Activated CD8-positive, alpha-beta T cell treated with anti-CD3 and anti-CD28 coated beads for 36 hours (primary cell): ENCODE data around the gene CBR1. TPM values are rescaled to one million over a fixed set of nuclear protein-coding genes. Genes with fewer than 3 reads are reported as not detected.
"Not testable (repeated sequence)": the region's sequence is repeated elsewhere in the genome, so short reads cannot be mapped to it uniquely, and the experiment has no call there.

Experiments used
- ATAC-seq: fragments of 200-7000 bp; cut with Tn5 transposase; one replicate; pipeline ENCODE4 v1.10.0; 2021; ENCODE audit warnings: mild to moderate bottlenecking, moderate library complexity
- CTCF ChIA-PET: fragments of 350-600 bp; sonication (Branson Sonifier 250); formaldehyde crosslinking; loops from one replicate; lab custom pipeline; 2021; ENCODE audit warnings: antibody characterized with exemption; lab: Charles Lee
- POLR2A ChIA-PET: fragments of 350-600 bp; sonication (Branson Sonifier 250); formaldehyde crosslinking; loops from one replicate; lab custom pipeline; 2021; ENCODE audit warnings: antibody characterized with exemption; lab: Charles Lee
- DNase-seq: peaks from one replicate; pipeline ENCODE4 v3.0.0-alpha.2; 2020
- H3K27ac Mint-ChIP-seq: one replicate; pipeline ENCODE4 v1.8.0; 2021; ENCODE audit warnings: mild to moderate bottlenecking, mixed read lengths
- H3K27me3 Mint-ChIP-seq: one replicate; pipeline ENCODE4 v1.8.0; 2021; ENCODE audit warnings: mixed read lengths
- H3K36me3 Mint-ChIP-seq: one replicate; pipeline ENCODE4 v1.8.0; 2021; ENCODE audit warnings: low read depth, mixed read lengths
- H3K4me1 Mint-ChIP-seq: one replicate; pipeline ENCODE4 v1.8.0; 2021; ENCODE audit warnings: low read depth, mixed read lengths
- H3K4me3 Mint-ChIP-seq: one replicate; pipeline ENCODE4 v1.8.0; 2021; ENCODE audit warnings: mild to moderate bottlenecking, moderate library complexity, mixed read lengths
- H3K9me3 Mint-ChIP-seq: one replicate; pipeline ENCODE4 v1.8.0; 2021; ENCODE audit warnings: mixed read lengths
- CTCF ChIP-seq: fragments of 200-600 bp; IDR thresholded peaks from one replicate; pipeline ENCODE4 v1.8.0; 2022; ENCODE audit warnings: antibody characterized with exemption, mild to moderate bottlenecking
- intact Hi-C: fragments of 100-400 bp; cut with micrococcal nuclease; formaldehyde crosslinking; loops from one replicate; pipeline ENCODE4 v1.10.0; 2022
- total RNA-seq, 2 experiments: library from RNA; stranded (reverse); gene quantifications; one replicate each; pipeline ENCODE4 v1.2.3, GENCODE V29; 2021

Gene CBR1
- total RNA-seq, 2 experiments from 2014 or later: 37.1 to 43.2 TPM

- no peak overlapping the region for H3K27ac Mint-ChIP-seq
- intact Hi-C loops: no loop called here
- peaks cover 3% of the 10 kb centered on the region for H3K27me3 Mint-ChIP-seq
- peaks cover 4% of the 10 kb centered on the region for H3K9me3 Mint-ChIP-seq
- H3K36me3 Mint-ChIP-seq: no peaks in the 10 kb centered on the region
- ChIA-PET CTCF (no interaction called here), POLR2A (no interaction called here)
- H3K4me1 Mint-ChIP-seq: no peaks in the 10 kb centered on the region
- TF ChIP-seq CTCF: no peak
- DNase-seq: no peak
- H3K4me3 Mint-ChIP-seq: no peak overlapping the region
- no peak for ATAC-seq
These were observed 29.2 kb downstream of the CBR1 start for GRCh38 chr21:36099000-36099399.

- H3K4me1 Mint-ChIP-seq, DNase-seq, H3K27ac Mint-ChIP-seq, ATAC-seq, POLR2A ChIA-PET, H3K27me3 Mint-ChIP-seq, H3K9me3 Mint-ChIP-seq, H3K4me3 Mint-ChIP-seq, intact Hi-C loops, H3K36me3 Mint-ChIP-seq: not testable (repeated sequence)
- CTCF ChIA-PET: interaction anchor here (1.6 to 2.3 kb wide), 2 partner anchors 12 to 14 kb away, joined by 5 to 12 read pairs; no protein-coding TSS in a partner anchor
These were observed 29.9 kb downstream of the CBR1 start for GRCh38 chr21:36099695-36100211.

GRCh38 chr21:36100971-36101641, 31.3 kb downstream of the CBR1 start:
- Mint-ChIP-seq H3K36me3 (no peaks in the 10 kb centered on the region), H3K4me1 (peaks cover 4% of the 10 kb centered on the region), H3K9me3 (no peaks in the 10 kb centered on the region), H3K27ac (no peak overlapping the region), H3K4me3 (no peak overlapping the region), H3K27me3 (peaks cover 14% of the 10 kb centered on the region)
- intact Hi-C loops: no loop called here
- no peak for TF ChIP-seq CTCF
- ChIA-PET POLR2A (no interaction called here), CTCF (interaction anchor here (1.6 to 2.3 kb wide), 2 partner anchors 13 kb away, joined by 5 to 12 read pairs; no protein-coding TSS in a partner anchor)
- ATAC-seq: no peak
- no peak for DNase-seq

- H3K4me3 Mint-ChIP-seq: no peak overlapping the region
- ATAC-seq (no peak), DNase-seq (no peak)
- no peaks in the 10 kb centered on the region for H3K36me3 Mint-ChIP-seq
- H3K27me3 Mint-ChIP-seq: peaks cover 16% of the 10 kb centered on the region
- H3K9me3 Mint-ChIP-seq: no peaks in the 10 kb centered on the region
- intact Hi-C loops: no loop called here
- no peak for TF ChIP-seq CTCF
- ChIA-PET CTCF (interaction anchor here (0.7 to 1.9 kb wide), 4 partner anchors 9 to 26 kb away, joined by 3 to 14 read pairs (median 7); no protein-coding TSS in a partner anchor), POLR2A (interaction anchor here (1.0 kb wide), 1 partner anchor 16 kb away, joined by 3 read pairs; no protein-coding TSS in a partner anchor)
- peaks cover 4% of the 10 kb centered on the region for H3K4me1 Mint-ChIP-seq
- no peak overlapping the region for H3K27ac Mint-ChIP-seq
These were observed 33.6 kb downstream of the CBR1 start for GRCh38 chr21:36103434-36103833.

GRCh38 chr21:36104317-36105300, 34.8 kb downstream of the CBR1 start:
- Mint-ChIP-seq H3K4me3 (peak overlapping the region; percentile 17), H3K27ac (no peak overlapping the region), H3K27me3 (peaks cover 16% of the 10 kb centered on the region), H3K9me3 (no peaks in the 10 kb centered on the region), H3K4me1 (peaks cover 4% of the 10 kb centered on the region), H3K36me3 (no peaks in the 10 kb centered on the region)
- ATAC-seq: peak; percentile 74
- intact Hi-C loops: no loop called here
- POLR2A ChIA-PET: interaction anchor here (1.0 kb wide), 1 partner anchor 17 kb away, joined by 3 read pairs; no protein-coding TSS in a partner anchor
- CTCF ChIA-PET: interaction anchor here (0.6 to 1.9 kb wide), 11 partner anchors 8 to 69 kb away, joined by 3 to 14 read pairs (median 4); partner anchors contain the start of gene SETD4
- TF ChIP-seq CTCF: peak; percentile 63
- peak; percentile 75 for DNase-seq
